Stomach (tissue), 9 donors: ENCODE measurements around the gene DNAJC6. TPM values are rescaled to one million over a fixed set of nuclear protein-coding genes. Genes with fewer than 3 reads are reported as not detected.

ENCODE experiments used
- DNase-seq, 2 donors: peaks; one replicate each; pipeline versions ENCODE4 v3.0.0 to v3.0.0-alpha.2; 2013 to 2019
- H3K27ac ChIP-seq, 5 donors: fragments of 200-600 bp in 4 of 5; sonication (generic) in 4 of 5; one replicate each; pipeline ENCODE4 v1.5.1; 2013 to 2019; ENCODE audit warnings: mild to moderate bottlenecking in 1 of 5, moderate library complexity in 1 of 5
- H3K27me3 ChIP-seq, 3 donors: fragments of 200-600 bp; sonication (generic); one replicate each; pipeline ENCODE4 v1.5.1; 2017 to 2019; ENCODE audit warnings: mixed run types in 1 of 3
- H3K36me3 ChIP-seq, 4 donors: fragments of 200-600 bp; sonication (generic); 1 replicate in 3 of 4; 2 replicates in 1 of 4; pipeline ENCODE4 v1.5.1; 2016 to 2019
- H3K4me1 ChIP-seq, 4 donors: fragments of 200-600 bp; sonication (generic); one replicate each; pipeline ENCODE4 v1.5.1; 2016 to 2019
- H3K4me3 ChIP-seq, 4 donors: fragments of 200-600 bp; sonication (generic) in 3 of 4; one replicate each; pipeline ENCODE4 v1.5.1; 2016 to 2019; ENCODE audit warnings: mild to moderate bottlenecking in 1 of 4
- H3K9me3 ChIP-seq, 4 donors: fragments of 200-600 bp; sonication (generic); one replicate each; pipeline ENCODE4 v1.5.1; 2016 to 2019
- EP300 ChIP-seq: sonication (generic); formaldehyde crosslinking; IDR thresholded peaks from one replicate; pipeline ENCODE4 v1.6.1; 2017; ENCODE audit warnings: antibody characterized with exemption
- POLR2A ChIP-seq, 4 donors: fragments of 450-650 bp; IDR thresholded peaks; one replicate each; pipeline ENCODE4 v1.6.1; 2016; ENCODE audit warnings: antibody characterized with exemption in 4 of 4, control low read depth in 2 of 4, mild to moderate bottlenecking in 1 of 4, moderate library complexity in 1 of 4
- POLR2AphosphoS5 ChIP-seq, 3 donors: sonication (generic); formaldehyde crosslinking; IDR thresholded peaks; one replicate each; pipeline ENCODE4 v1.6.1; 2016; ENCODE audit warnings: antibody characterized with exemption in 3 of 3
- WGBS, 5 donors: extraction: QIAGEN DNeasy Blood & Tissue Kit in 3 of 5; methylation state at CpG; one replicate each; pipeline versions ENCODE4 v1.1.5 to v1.1.7; 2013 to 2018; 5-methylcytosine and 5-hydroxymethylcytosine counted together
- intact Hi-C: fragments of 100-400 bp; cut with DNase I; formaldehyde crosslinking; loops from one replicate; pipeline ENCODE4 v1.15.1; 2023; ENCODE audit warnings: low total_unique reads
- polyA plus RNA-seq, 3 donors: library from polyadenylated mRNA; stranded (reverse); fragments of 200-250 nt; gene quantifications; one replicate each; pipeline ENCODE4 v1.2.3, GENCODE V29; 2013
- total RNA-seq, 5 donors: library from RNA; depleted of rRNA; stranded (reverse); fragments of >200 nt; gene quantifications; one replicate each; pipeline versions ENCODE4 v1.1.0 to v1.2.3, GENCODE V29; 2014 to 2016
- TF ChIP-seq, protein P1 (sequence below), 7 experiments: fragments of 450-650 bp in 4 of 7; fragments of 200-600 bp in 3 of 7; sonication (generic) in 3 of 7; IDR thresholded peaks; one replicate each; pipeline ENCODE4 v1.5.1; 2016 to 2019; ENCODE audit warnings: antibody characterized with exemption in 7 of 7, control low read depth in 2 of 7, mild to moderate bottlenecking in 1 of 7
- donor health status: healthy with polysubstance abuse.
- donor health status: Bipolar disorder and iron deficiency.
- donor health status: healthy.

Gene DNAJC6
- total and polyA plus RNA-seq, 8 donors: under 0.01 to 7.5 (median 0.68) TPM; not detected in 1

DNA sequence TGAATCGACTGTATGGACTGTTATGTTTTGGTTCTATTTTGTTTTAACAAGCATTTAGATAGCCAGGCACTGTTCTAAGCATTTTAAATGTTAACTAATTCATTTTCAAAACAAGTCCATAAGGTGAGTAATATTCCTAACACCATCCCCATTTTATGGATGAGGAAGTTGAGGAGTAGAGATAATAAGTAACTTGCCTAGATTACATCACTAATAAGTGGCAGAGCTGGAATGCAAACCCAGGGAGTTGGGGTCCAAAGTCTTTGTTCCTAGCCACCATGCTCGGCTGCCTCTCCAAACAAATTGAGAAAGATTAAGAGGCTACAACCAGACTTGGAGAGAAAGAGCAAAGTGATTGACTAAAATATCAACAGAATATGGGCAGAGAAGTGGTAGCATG is 98.5 kb downstream of the DNAJC6 start:
- WGBS, 5 donors: 65 to 73% (median 69%) methylated on average over 2 of the region's 2 CpGs
- Histone ChIP-seq H3K27ac (no peak overlapping the region), H3K4me1 (no peaks in the 10 kb centered on the region), H3K4me3 (no peak overlapping the region), H3K36me3 (no peaks in the 10 kb centered on the region), H3K9me3 (no peaks in the 10 kb centered on the region), H3K27me3 (no peaks in the 10 kb centered on the region)
- intact Hi-C loops: no loop called here
- DNase-seq: no peak
- TF ChIP-seq, protein P1, sequence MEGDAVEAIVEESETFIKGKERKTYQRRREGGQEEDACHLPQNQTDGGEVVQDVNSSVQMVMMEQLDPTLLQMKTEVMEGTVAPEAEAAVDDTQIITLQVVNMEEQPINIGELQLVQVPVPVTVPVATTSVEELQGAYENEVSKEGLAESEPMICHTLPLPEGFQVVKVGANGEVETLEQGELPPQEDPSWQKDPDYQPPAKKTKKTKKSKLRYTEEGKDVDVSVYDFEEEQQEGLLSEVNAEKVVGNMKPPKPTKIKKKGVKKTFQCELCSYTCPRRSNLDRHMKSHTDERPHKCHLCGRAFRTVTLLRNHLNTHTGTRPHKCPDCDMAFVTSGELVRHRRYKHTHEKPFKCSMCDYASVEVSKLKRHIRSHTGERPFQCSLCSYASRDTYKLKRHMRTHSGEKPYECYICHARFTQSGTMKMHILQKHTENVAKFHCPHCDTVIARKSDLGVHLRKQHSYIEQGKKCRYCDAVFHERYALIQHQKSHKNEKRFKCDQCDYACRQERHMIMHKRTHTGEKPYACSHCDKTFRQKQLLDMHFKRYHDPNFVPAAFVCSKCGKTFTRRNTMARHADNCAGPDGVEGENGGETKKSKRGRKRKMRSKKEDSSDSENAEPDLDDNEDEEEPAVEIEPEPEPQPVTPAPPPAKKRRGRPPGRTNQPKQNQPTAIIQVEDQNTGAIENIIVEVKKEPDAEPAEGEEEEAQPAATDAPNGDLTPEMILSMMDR (IDR thresholded peaks at IDR 0.05): no peak
- no peak for TF ChIP-seq POLR2AphosphoS5 (IDR thresholded peaks at IDR 0.05)
- TF ChIP-seq POLR2A (IDR thresholded peaks at IDR 0.05): no peak
- no peak for TF ChIP-seq EP300

GRCh38 chr1:65409314-65409713 is 100.0 kb downstream of the DNAJC6 start:
- TF ChIP-seq POLR2A (IDR thresholded peaks at IDR 0.05) (no peak), POLR2AphosphoS5 (IDR thresholded peaks at IDR 0.05) (no peak), EP300 (no peak)
- TF ChIP-seq, protein P1 (IDR thresholded peaks at IDR 0.05): no peak
- H3K27me3 ChIP-seq: no peaks in the 10 kb centered on the region

DNA sequence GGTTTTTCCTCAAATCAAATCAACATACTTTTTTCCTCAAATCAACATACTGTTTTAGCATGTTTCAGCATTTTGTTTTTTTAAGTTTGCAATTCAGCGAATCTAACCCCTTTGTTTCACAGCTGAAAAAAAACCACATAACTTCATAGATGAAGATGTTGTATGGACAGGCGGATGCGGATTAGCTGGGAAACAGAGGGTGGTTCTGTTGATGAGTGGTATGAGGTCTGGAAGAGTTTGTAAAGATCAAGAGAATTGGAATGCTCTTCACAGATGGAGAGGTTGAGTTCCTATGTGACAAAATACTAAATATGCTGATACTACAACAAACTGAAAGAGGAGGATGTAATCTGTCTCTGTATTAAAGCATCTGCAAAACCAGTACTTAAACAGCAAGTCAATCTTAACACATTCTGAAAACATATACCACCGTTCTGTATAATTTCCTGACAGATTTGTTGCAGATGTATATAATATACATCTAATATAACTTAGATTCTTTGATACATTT is 100.5 kb downstream of the DNAJC6 start:
- no peak overlapping the region for H3K4me3 ChIP-seq
- no peaks in the 10 kb centered on the region for H3K27me3 ChIP-seq
- H3K4me1 ChIP-seq: no peaks in the 10 kb centered on the region
- WGBS, 5 donors: 91 to 96% (median 93%) methylated on average over 4 of the region's 4 CpGs
- TF ChIP-seq POLR2AphosphoS5 (IDR thresholded peaks at IDR 0.05) (no peak), POLR2A (IDR thresholded peaks at IDR 0.05) (no peak), EP300 (no peak)
- TF ChIP-seq, protein P1 (IDR thresholded peaks at IDR 0.05): no peak
- H3K27ac ChIP-seq: no peak overlapping the region
- no peaks in the 10 kb centered on the region for H3K36me3 ChIP-seq
- no peak for DNase-seq
- H3K9me3 ChIP-seq: no peaks in the 10 kb centered on the region
- intact Hi-C loops: no loop called here

More at GRCh38 chr1:65409314-65409713, 100.0 kb downstream of the DNAJC6 start:
- Histone ChIP-seq H3K9me3 (no peaks in the 10 kb centered on the region), H3K27ac (no peak overlapping the region), H3K36me3 (no peaks in the 10 kb centered on the region), H3K4me1 (no peaks in the 10 kb centered on the region), H3K4me3 (no peak overlapping the region)
- intact Hi-C loops: no loop called here
- 34 to 72% (median 60%) methylated on average over 1 of the region's 1 CpG for WGBS, 5 donors
- DNase-seq: no peak

GRCh38 chr1:65412256-65412983 is 103.1 kb downstream of the DNAJC6 start:
- no peak for TF ChIP-seq POLR2AphosphoS5 (IDR thresholded peaks at IDR 0.05)
- TF ChIP-seq POLR2A (IDR thresholded peaks at IDR 0.05): no peak
- TF ChIP-seq, protein P1 (IDR thresholded peaks at IDR 0.05): no peak
- TF ChIP-seq EP300: no peak
- no peaks in the 10 kb centered on the region for H3K27me3 ChIP-seq
- no peaks in the 10 kb centered on the region for H3K36me3 ChIP-seq
- intact Hi-C loops: no loop called here
- no peaks in the 10 kb centered on the region for H3K4me1 ChIP-seq
- no peak for DNase-seq
- H3K27ac ChIP-seq: no peak overlapping the region
- WGBS, 5 donors: 87 to 94% (median 90%) methylated on average over 4 of the region's 4 CpGs
- no peak overlapping the region for H3K4me3 ChIP-seq
- H3K9me3 ChIP-seq: no peaks in the 10 kb centered on the region
